Effector memory CD8-positive, alpha-beta T cell (primary cell): ENCODE measurements around the gene ST14.
"Not testable (repeated sequence)": the region's sequence is repeated elsewhere in the genome, so short reads cannot be mapped to it uniquely, and the experiment has no call there.

Experiments used
- ATAC-seq: fragments of 150-1000 bp; cut with Tn5 transposase; replicated peaks from 2 replicates; pipeline ENCODE4 v1.10.0; 2021; ENCODE audit warnings: mild to moderate bottlenecking, moderate library complexity
- DNase-seq, 3 experiments: peaks; one replicate each; pipeline ENCODE4 v3.0.0; 2021
- H3K27ac Mint-ChIP-seq, 2 donors: one replicate each; pipeline ENCODE4 v1.8.0; 2022; ENCODE audit warnings: mild to moderate bottlenecking in 2 of 2, mixed read lengths in 2 of 2, moderate library complexity in 2 of 2
- H3K27me3 Mint-ChIP-seq, 2 donors: one replicate each; pipeline ENCODE4 v1.8.0; 2022; ENCODE audit warnings: mixed read lengths in 2 of 2
- H3K36me3 Mint-ChIP-seq: one replicate; pipeline ENCODE4 v1.8.0; 2022; ENCODE audit warnings: mild to moderate bottlenecking, moderate library complexity, mixed read lengths; ENCODE audit not compliant: insufficient read depth
- H3K4me1 Mint-ChIP-seq, 2 donors: one replicate each; pipeline ENCODE4 v1.8.0; 2022; ENCODE audit warnings: low read depth in 2 of 2, mixed read lengths in 2 of 2
- H3K4me3 Mint-ChIP-seq, 2 donors: one replicate each; pipeline ENCODE4 v1.8.0; 2022; ENCODE audit warnings: mild to moderate bottlenecking in 2 of 2, mixed read lengths in 2 of 2, moderate library complexity in 2 of 2
- H3K9me3 Mint-ChIP-seq, 2 donors: one replicate each; pipeline ENCODE4 v1.8.0; 2022; ENCODE audit warnings: mixed read lengths in 2 of 2

Gene ST14

DNA sequence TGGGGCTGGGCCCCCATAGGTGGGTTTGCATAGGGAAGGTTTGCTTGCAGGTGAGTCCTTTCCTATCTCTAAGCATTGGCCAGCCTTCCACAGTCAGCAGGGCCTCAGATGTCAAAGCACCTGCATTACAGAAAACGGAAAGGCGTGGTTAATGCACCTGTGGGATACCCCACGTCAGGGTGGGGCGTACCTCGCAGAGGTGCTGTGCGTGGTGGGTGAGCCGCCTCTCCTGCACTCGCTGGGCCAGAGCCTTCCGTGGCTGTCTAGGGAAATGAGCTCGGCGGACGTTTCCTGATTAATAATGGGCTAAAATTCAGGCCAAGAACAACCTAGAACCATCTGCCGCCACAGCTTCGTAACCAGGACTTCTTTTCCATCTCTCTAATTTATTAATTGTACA lies 32.3 kb downstream of the ST14 start:
- Mint-ChIP-seq H3K36me3 (no peaks in the 10 kb centered on the region), H3K4me1 (no peaks in the 10 kb centered on the region)

DNA sequence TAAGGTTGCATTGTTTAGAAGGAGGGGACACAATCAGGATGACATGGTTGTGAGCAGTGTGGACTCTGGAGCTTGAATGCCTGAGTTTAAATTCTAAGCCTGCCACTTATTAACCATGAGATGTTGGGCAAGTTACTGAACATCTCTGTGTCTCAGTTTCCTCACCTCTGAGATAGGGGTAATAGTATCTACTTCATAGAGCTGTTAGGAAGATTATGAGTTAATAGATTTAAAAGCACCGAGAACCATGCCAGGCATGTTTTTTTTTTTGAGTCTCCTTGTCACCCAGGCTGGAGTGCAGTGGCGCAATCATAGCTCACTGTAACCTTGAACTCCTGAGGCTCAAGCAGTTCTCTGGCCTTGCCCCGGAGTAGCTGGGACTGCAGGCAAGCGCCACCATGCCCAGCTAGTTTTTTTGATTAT lies 33.3 kb downstream of the ST14 start:
- no peaks in the 10 kb centered on the region for H3K36me3 Mint-ChIP-seq
- H3K4me1 Mint-ChIP-seq = no peaks in the 10 kb centered on the region
- ATAC-seq = no peak
- H3K27ac Mint-ChIP-seq = no peak overlapping the region
- H3K27me3 Mint-ChIP-seq = peaks cover 0 to 6% of the 10 kb centered on the region in 2 donors
- H3K4me3 Mint-ChIP-seq = no peak overlapping the region
- no peaks in the 10 kb centered on the region for H3K9me3 Mint-ChIP-seq
- DNase-seq = no peak

More for the DNA sequence above, 32.3 kb downstream of the ST14 start:
- H3K9me3 Mint-ChIP-seq = no peaks in the 10 kb centered on the region
- ATAC-seq (no peak), DNase-seq (no peak)
- peaks cover 0 to 13% of the 10 kb centered on the region in 2 donors for H3K27me3 Mint-ChIP-seq
- no peak overlapping the region for H3K27ac Mint-ChIP-seq
- no peak overlapping the region for H3K4me3 Mint-ChIP-seq

- not testable (repeated sequence) for H3K4me1 Mint-ChIP-seq, H3K4me3 Mint-ChIP-seq, H3K9me3 Mint-ChIP-seq, H3K27me3 Mint-ChIP-seq, H3K27ac Mint-ChIP-seq, ATAC-seq, H3K36me3 Mint-ChIP-seq, DNase-seq
Observed at GRCh38 chr11:130193551-130193950, 34.0 kb downstream of the ST14 start.

DNA sequence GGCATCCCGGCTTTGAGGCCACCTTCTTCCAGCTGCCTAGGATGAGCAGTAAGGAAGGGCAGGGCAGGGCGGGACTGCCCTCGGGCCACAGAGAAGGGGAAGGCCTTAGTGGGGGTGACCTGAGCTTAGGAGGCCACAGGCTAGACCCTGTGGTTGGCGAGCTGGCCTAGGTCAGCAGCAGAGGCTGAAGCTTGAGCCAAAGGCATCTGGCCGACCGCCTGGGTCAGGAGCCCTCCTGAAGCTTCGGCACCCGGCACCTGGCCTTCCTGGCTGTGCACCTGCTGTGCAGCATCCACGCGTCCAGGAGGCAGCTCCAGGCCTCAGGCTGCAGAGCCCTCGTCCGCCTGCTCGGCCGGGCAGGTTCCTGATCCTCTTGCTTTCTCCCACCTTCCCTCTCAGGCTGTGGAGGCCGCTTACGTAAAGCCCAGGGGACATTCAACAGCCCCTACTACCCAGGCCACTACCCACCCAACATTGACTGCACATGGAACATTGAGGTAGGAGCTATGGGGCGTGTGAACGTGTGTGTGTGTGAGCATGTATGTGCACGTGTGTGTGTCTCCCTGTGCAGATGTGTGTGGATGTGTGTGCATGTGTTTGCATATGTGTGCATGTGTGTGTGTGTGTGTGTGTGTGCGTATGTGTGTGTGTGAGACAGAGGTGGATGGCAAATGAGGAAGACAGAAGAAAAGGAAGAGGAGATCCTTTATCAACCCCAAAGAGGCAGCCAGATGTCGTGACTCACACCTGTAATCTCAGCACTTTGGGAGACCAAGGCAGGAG lies 34.9 kb downstream of the ST14 start:
- H3K4me3 Mint-ChIP-seq = no peak overlapping the region
- H3K27ac Mint-ChIP-seq = no peak overlapping the region
- H3K27me3 Mint-ChIP-seq = no peaks in the 10 kb centered on the region
- H3K4me1 Mint-ChIP-seq = no peaks in the 10 kb centered on the region
- H3K9me3 Mint-ChIP-seq = no peaks in the 10 kb centered on the region
- H3K36me3 Mint-ChIP-seq = no peaks in the 10 kb centered on the region
- no peak for DNase-seq
- no peak for ATAC-seq

DNA sequence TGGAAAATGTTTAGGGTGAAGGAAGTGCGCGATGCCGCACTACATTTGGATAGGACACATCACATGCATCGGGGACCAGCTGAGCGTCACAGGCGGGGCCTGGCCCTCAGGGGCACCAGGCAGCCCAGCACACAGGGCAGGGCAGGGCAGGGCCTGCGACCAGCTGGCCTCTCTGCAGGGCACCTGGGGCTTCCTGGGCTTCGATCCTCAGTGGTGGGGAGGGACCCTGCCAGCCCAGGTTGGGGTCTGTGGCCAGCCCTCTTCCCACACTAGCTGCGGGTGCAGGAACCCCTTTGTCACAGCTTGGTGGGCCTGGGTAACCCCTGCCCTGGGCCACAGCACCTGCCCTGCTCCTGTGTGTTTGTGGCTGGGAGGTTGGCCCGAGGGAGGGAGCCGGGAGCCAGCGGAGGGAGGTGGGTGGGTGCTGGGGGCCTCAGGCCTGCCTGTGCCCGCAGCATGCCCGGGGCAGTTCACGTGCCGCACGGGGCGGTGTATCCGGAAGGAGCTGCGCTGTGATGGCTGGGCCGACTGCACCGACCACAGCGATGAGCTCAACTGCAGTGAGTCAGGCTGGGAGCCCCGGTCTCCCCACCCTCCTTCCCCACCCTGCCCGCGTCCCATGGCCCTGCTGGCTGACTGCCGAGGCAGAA lies 37.9 kb downstream of the ST14 start:
- no peak overlapping the region for H3K27ac Mint-ChIP-seq
- no peaks in the 10 kb centered on the region for H3K9me3 Mint-ChIP-seq
- no peak for DNase-seq
- no peak for ATAC-seq
- H3K36me3 Mint-ChIP-seq = no peaks in the 10 kb centered on the region
- no peaks in the 10 kb centered on the region for H3K4me1 Mint-ChIP-seq
- no peaks in the 10 kb centered on the region for H3K27me3 Mint-ChIP-seq
- no peak overlapping the region for H3K4me3 Mint-ChIP-seq

GRCh38 chr11:130198292-130198691 lies 38.7 kb downstream of the ST14 start:
- H3K36me3 Mint-ChIP-seq = no peaks in the 10 kb centered on the region
- H3K4me1 Mint-ChIP-seq = no peaks in the 10 kb centered on the region
- H3K27ac Mint-ChIP-seq = no peak overlapping the region
- no peak for DNase-seq
- no peaks in the 10 kb centered on the region for H3K9me3 Mint-ChIP-seq
- H3K4me3 Mint-ChIP-seq = no peak overlapping the region
- ATAC-seq = no peak
- H3K27me3 Mint-ChIP-seq = peaks cover 0 to 4% of the 10 kb centered on the region in 2 donors

- H3K4me3 Mint-ChIP-seq = no peak overlapping the region
- no peaks in the 10 kb centered on the region for H3K9me3 Mint-ChIP-seq
- no peak for ATAC-seq
- H3K4me1 Mint-ChIP-seq = no peaks in the 10 kb centered on the region
- no peaks in the 10 kb centered on the region for H3K36me3 Mint-ChIP-seq
- H3K27me3 Mint-ChIP-seq = peaks cover under 1 to 11% of the 10 kb centered on the region in 2 donors
- H3K27ac Mint-ChIP-seq = no peak overlapping the region
- no peak for DNase-seq
Observed at GRCh38 chr11:130198964-130199363, 39.4 kb downstream of the ST14 start.

- DNase-seq = no peak
- peaks cover 5 to 18% of the 10 kb centered on the region in 2 donors for H3K27me3 Mint-ChIP-seq
- H3K4me3 Mint-ChIP-seq = no peak overlapping the region
- no peaks in the 10 kb centered on the region for H3K4me1 Mint-ChIP-seq
- no peak overlapping the region for H3K27ac Mint-ChIP-seq
- no peak for ATAC-seq
- H3K9me3 Mint-ChIP-seq = no peaks in the 10 kb centered on the region
- no peaks in the 10 kb centered on the region for H3K36me3 Mint-ChIP-seq
Observed at GRCh38 chr11:130199792-130200191, 40.2 kb downstream of the ST14 start.

DNA sequence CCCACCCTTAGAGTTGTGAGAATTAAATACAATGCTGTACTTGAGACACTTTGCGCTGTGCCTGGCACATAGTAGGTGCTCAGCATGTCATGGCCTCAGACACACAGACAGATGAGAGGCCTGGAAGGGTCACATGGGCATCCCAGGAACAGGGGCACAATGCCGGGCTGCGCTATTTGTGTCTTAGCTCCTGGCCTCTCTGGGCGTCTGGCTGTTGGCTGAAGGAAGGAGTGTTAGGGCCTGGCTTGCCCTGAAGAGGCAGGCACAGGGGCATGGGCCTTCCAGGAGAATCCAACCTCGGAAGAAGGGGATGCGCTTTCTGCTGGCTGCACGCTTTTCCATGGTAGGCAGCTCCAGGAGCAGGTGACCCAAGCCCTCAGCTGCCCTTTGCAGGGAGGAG lies 41.4 kb downstream of the ST14 start:
- H3K27me3 Mint-ChIP-seq = peaks cover 14 to 19% of the 10 kb centered on the region in 2 donors
- no peak for DNase-seq
- no peaks in the 10 kb centered on the region for H3K9me3 Mint-ChIP-seq
- H3K36me3 Mint-ChIP-seq = peaks cover 2% of the 10 kb centered on the region
- no peak for ATAC-seq
- no peaks in the 10 kb centered on the region for H3K4me1 Mint-ChIP-seq
- no peak overlapping the region for H3K27ac Mint-ChIP-seq
- H3K4me3 Mint-ChIP-seq = no peak overlapping the region

DNA sequence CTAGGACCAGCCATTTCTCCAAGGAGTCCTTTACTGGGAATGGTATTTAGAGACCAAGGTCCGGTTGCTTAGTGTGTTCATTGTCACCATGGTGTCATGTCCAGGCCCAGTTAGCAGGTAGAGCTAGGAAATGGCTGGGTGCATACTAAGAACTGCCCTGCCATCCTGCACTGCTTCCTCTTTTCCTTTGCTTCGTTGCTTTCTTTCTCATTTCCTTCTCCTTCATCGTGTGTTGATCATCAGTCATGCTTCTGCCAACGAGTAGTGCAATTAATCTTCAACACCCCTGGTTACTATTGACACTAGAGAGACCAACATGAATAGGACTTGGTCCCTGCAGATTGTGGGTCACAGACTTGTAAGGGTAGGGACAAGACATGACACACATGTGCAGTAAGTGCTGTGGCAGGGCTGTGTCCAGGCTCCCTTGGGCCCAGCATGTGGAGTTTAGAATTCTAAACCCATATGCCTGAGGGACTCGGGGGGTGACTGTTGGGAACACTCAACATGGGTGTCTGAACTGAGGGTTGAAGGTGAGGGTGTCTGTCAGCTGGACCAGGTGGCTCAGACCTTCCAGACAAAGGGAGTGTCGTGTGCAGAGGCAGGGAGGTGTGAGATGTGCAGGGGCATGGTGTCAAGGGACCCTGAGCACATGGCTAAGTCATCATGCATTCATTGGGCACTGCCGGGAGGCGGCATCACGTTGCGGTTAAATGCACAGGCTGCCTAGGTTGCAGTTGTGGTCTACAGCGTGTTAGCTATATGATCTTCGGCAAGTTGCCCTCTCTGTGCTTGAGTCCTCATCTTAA lies 42.6 kb downstream of the ST14 start:
- H3K9me3 Mint-ChIP-seq = no peaks in the 10 kb centered on the region
- no peak overlapping the region for H3K4me3 Mint-ChIP-seq
- H3K4me1 Mint-ChIP-seq = no peaks in the 10 kb centered on the region
- peaks cover 17 to 24% of the 10 kb centered on the region in 2 donors for H3K27me3 Mint-ChIP-seq
- no peak overlapping the region for H3K27ac Mint-ChIP-seq
- no peak for ATAC-seq
- H3K36me3 Mint-ChIP-seq = peaks cover 2% of the 10 kb centered on the region
- DNase-seq = no peak

GRCh38 chr11:130202818-130203689 lies 43.5 kb downstream of the ST14 start:
- no peaks in the 10 kb centered on the region for H3K4me1 Mint-ChIP-seq
- no peak overlapping the region for H3K4me3 Mint-ChIP-seq
- H3K27me3 Mint-ChIP-seq = peaks cover 17 to 24% of the 10 kb centered on the region in 2 donors
- DNase-seq (no peak), ATAC-seq (no peak)
- H3K9me3 Mint-ChIP-seq = no peaks in the 10 kb centered on the region
- H3K36me3 Mint-ChIP-seq = peaks cover 2% of the 10 kb centered on the region
- H3K27ac Mint-ChIP-seq = no peak overlapping the region

DNA sequence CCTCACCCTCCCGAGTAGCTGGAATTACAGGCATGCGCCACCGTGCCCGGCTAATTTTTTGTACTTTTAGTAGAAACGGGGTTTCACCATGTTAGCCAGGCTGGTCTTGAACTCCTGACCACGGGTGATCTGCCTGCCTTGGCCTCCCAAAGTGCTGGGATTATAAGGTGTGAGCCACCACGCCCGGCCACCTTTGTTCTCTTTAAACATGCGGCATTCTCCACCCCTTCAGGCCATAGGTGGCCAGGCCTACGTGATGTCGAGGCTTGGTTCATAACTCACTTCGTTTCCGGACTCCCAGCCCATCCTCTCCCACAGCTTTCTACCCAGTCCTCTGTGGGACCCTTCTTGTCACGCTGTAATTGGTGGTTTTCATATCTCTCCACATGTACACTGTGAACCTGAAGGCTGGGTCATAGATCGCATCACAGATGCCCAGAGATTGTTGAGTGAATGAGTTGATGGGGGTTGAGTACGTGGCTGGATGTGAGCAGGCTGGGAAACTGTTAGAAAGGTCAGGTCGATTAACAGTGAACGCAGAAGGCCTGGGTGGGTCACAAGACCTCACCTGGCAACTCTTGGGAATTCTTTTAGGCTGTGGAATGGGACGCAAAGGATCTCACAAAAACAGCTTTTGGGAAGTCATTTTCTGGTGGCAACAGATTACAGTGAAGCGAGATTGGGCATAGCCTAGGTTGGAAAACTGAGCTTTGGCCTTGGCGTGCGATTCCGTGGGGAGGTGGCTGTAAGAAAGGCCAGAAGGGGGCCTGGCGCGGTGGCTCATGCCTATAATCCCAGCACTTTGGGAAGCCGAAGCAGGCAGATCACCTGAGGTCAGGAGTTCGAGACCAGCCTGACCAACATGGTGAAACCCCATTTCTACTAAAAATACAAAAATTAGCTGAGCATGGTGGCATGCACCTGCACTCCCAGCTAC lies 44.5 kb downstream of the ST14 start:
- ATAC-seq (no peak), DNase-seq (no peak)
- H3K27me3 Mint-ChIP-seq = peaks cover 17 to 33% of the 10 kb centered on the region in 2 donors
- H3K4me1 Mint-ChIP-seq = no peaks in the 10 kb centered on the region
- no peak overlapping the region for H3K4me3 Mint-ChIP-seq
- H3K36me3 Mint-ChIP-seq = peaks cover 2% of the 10 kb centered on the region
- no peak overlapping the region for H3K27ac Mint-ChIP-seq
- no peaks in the 10 kb centered on the region for H3K9me3 Mint-ChIP-seq
